ENCODE results near the gene COX6B1. TPM values are rescaled to one million over a fixed set of nuclear protein-coding genes. Genes with fewer than 3 reads are reported as not detected.

COX6B1 gene
- total RNA-seq, 2 donors from 2014 or later = 331 to 427 TPM

DNA sequence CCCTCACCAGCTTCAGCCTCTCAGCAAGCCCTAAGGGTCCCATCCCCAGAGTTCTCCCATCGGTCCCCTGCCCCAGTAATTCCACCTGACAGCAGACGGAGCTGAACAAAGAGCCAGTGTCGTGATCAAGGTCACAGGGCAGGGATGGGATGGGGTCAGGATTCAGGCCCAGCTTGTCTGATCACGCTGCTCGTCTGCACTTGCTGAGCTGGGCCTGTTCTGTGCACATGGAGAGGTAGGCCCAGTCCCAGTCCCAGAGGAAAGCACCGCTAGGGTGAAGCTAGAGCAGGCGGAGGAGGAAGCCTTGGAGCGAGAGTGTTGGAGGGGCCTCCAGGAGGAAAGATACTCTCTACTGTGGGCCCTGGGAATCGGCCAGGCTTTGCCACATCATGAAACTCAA lies 26.4 kb upstream of the COX6B1 start:
- Mint-ChIP-seq H3K4me1 (no peaks in the 10 kb centered on the region), H3K27ac (peak overlapping the region; percentile 63), H3K36me3 (ENCODE audit: low read depth) (peaks cover 18% of the 10 kb centered on the region), H3K27me3 (no peaks in the 10 kb centered on the region), H3K9me3 (no peaks in the 10 kb centered on the region), H3K4me3 (no peak overlapping the region)
- ATAC-seq (replicated peaks) = no peak

DNA sequence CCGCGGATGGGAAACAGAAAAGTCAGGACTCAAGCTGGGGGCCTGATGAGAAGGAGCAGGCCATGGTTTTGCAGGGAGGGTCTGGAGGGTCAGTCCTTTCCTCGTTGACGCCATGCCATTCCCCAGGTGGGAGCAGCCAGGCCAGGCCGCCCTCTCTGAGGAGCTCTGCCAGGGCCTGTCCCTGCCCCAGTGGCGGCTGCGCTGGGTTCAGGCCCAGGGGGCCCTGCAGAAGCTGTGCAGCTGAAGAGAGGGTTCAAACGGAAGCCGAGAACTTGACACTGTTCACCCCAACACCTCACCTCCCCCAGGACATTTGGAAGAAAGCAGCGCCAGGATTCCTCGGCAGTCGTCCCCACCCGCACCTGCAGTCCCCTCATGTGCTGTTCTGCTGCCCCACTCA lies 25.4 kb upstream of the COX6B1 start:
- Mint-ChIP-seq H3K4me1 (no peaks in the 10 kb centered on the region), H3K9me3 (no peaks in the 10 kb centered on the region), H3K27me3 (no peaks in the 10 kb centered on the region), H3K36me3 (ENCODE audit: low read depth) (peaks cover 18% of the 10 kb centered on the region), H3K27ac (no peak overlapping the region), H3K4me3 (no peak overlapping the region)
- no peak for ATAC-seq (replicated peaks)

DNA sequence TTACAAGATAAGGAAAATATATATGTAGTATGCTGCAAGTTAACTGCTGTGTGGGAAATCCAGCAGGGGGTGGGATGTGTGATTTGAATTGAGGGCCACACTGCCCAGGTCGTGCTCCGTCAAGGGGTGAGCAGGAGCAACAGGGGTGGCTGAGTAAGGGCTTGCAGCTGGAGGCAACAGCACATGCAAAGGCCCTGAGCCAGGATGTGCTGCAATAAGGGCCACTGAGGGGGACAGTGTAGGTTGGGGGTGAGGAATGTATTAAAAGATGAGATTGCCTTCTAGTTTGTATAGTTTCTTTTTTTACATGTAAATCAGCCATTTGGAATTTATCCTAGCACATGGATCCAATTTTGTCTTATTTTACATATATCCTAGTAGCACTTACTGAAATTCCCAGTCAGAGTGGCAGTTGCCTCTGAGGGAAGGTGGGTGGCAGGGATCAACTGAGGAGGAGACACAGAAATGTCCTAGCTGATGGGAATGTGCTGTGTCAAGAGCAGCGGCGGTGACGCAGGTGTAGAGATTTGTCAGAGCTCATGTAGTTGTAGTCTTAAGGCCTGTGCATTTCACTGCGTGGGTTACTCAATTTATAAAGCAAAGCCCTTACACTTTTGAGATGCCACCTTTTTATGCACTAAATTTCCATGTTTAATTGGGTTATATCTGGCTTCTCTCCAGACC lies 24.7 kb upstream of the COX6B1 start:
- Mint-ChIP-seq H3K36me3 (ENCODE audit: low read depth) (peaks cover 18% of the 10 kb centered on the region), H3K4me1 (no peaks in the 10 kb centered on the region), H3K27ac (no peak overlapping the region), H3K9me3 (no peaks in the 10 kb centered on the region), H3K27me3 (no peaks in the 10 kb centered on the region), H3K4me3 (no peak overlapping the region)
- no peak for ATAC-seq (replicated peaks)

DNA sequence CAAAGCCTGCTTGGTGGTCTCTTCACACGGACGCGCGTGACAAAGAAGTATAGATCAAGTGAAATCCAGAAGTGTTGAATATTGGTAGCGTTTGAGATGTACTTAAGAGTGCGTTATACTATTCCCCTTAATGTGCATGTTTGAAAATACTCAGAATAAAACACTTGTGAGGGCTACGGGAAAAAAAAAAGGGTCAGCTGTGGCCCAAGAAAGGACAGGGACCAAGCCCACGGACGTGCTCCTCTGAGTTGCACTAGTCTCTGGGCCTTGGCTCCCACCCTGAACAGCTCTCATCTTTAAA lies 19.9 kb upstream of the COX6B1 start:
- peaks cover 10% of the 10 kb centered on the region for H3K4me1 Mint-ChIP-seq
- peak overlapping the region; percentile 91 for H3K4me3 Mint-ChIP-seq
- peaks cover 39% of the 10 kb centered on the region for H3K36me3 Mint-ChIP-seq (ENCODE audit: low read depth)
- H3K9me3 Mint-ChIP-seq = no peaks in the 10 kb centered on the region
- no peak for ATAC-seq (replicated peaks)
- H3K27ac Mint-ChIP-seq = peak overlapping the region; percentile 97
- no peaks in the 10 kb centered on the region for H3K27me3 Mint-ChIP-seq

DNA sequence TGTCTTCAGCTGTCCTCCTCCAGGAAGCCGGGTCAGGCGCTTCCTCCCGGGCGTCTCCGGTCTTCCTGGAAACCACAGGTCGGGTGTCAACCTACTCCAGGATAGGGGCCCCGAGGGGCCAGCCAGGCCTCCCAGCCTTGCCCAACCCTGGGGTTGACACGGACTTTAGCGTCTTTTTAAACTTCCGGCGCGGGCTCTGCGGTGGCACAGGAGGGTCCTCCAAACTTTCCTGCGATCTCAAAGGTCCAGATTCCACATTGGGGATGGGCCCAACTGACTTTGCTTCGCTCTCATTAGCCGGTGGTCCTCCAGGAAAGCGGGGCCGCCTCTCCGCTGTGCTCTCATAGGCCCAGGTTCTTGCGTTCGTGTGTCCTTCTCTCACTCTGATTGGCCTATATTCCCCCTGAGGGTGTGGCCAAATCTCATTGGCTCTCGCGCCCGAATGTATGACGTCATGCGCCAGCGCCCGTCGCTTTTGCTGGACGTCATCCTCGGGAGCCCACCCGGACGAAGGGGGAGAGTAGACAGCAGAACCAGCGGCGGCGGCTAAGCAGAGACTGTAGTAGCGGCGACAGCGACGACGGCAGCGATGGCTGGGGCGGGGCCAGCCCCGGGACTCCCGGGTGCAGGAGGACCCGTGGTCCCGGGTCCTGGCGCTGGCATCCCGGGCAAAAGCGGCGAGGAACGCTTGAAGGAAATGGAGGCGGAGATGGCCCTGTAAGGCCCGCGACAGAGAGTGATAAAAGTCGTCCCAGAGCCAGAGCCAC lies 19.4 kb upstream of the COX6B1 start, which contains the start of gene RBM42:
Gene RBM42, plus strand, starts transcription at position 472 of the 767 bp plus-strand sequence. Its CDS starts 118 bp downstream, at position 590.
- H3K27me3 Mint-ChIP-seq = no peaks in the 10 kb centered on the region
- peaks cover 45% of the 10 kb centered on the region for H3K36me3 Mint-ChIP-seq (ENCODE audit: low read depth)
- peaks cover 10% of the 10 kb centered on the region for H3K4me1 Mint-ChIP-seq
- peak within 1 kb of the TSS; percentile 97 for H3K27ac Mint-ChIP-seq
- peak; percentile 100 for ATAC-seq (replicated peaks)
- H3K9me3 Mint-ChIP-seq = no peaks in the 10 kb centered on the region
- peak within 1 kb of the TSS; percentile 91 for H3K4me3 Mint-ChIP-seq

DNA sequence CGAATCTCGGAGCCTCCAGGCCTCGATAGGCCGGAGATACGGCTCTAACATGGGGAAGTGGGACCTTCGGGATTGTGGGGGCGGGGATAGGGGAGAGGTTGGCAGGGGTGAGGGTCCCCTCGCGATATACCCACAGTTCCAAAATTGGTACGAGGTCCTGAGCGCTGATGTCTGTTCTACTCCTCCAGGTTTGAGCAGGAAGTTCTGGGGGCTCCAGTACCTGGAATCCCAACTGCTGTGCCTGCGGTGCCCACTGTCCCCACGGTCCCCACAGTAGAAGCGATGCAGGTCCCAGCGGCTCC lies 18.8 kb upstream of the COX6B1 start:
- peak overlapping the region; percentile 97 for H3K27ac Mint-ChIP-seq

DNA sequence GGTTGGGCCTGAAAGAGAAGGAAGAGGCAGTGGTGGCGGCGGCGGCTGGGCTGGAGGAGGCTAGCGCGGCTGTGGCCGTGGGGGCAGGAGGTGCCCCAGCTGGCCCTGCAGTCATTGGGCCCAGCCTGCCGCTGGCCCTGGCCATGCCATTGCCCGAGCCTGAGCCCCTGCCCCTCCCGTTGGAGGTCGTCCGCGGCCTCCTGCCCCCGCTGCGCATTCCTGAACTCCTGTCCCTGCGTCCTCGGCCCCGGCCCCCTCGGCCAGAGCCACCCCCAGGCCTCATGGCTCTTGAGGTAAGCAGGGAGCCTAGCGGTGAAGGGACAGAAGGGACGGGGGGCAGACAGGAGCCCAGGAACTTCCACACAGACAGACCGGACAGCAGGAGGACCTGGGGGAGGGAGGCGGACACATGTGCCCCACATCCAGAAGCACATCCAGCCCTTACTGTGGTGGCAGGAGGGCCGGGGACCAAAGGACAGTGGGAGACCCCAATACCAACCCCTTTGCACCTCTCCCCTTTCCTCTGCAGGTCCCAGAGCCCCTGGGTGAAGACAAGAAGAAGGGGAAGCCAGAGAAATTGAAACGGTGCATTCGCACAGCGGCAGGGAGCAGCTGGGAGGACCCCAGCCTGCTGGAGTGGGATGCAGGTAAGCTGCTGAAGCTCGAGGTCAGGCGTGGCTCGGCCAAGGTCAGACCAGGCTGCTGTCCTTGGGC lies 14.2 kb upstream of the COX6B1 start:
- Mint-ChIP-seq H3K27ac (no peak overlapping the region), H3K4me3 (no peak overlapping the region), H3K4me1 (peaks cover 6% of the 10 kb centered on the region), H3K36me3 (ENCODE audit: low read depth) (peaks cover 87% of the 10 kb centered on the region), H3K9me3 (no peaks in the 10 kb centered on the region), H3K27me3 (no peaks in the 10 kb centered on the region)
- no peak for ATAC-seq (replicated peaks)

More for the DNA sequence above, 18.8 kb upstream of the COX6B1 start:
- Mint-ChIP-seq H3K4me1 (peaks cover 10% of the 10 kb centered on the region), H3K9me3 (no peaks in the 10 kb centered on the region), H3K4me3 (peak overlapping the region; percentile 91), H3K36me3 (ENCODE audit: low read depth) (peaks cover 50% of the 10 kb centered on the region), H3K27me3 (no peaks in the 10 kb centered on the region)
- ATAC-seq (replicated peaks) = no peak

DNA sequence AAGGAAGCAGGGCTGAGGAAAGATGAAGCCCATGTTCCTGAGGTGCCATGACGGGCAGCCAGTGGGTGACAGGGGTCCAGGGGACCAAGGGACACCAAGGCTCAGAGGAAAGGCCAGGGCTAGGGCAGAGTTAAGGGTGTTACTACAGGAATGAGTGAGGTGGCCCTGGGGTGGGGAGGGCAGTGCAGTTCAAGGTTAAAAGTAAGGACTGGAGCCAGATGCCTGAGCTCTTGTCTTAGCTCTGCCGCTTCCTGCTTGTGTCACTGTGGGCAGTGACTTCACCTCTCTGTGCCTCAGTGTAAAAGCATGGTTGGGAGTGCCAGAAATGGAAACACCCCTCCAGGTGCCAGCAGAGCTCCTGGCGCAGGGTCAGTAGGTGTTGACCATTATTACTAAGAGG lies 11.5 kb upstream of the COX6B1 start:
- H3K27me3 Mint-ChIP-seq = no peaks in the 10 kb centered on the region
- ATAC-seq (replicated peaks) = peak; percentile 67
- H3K9me3 Mint-ChIP-seq = no peaks in the 10 kb centered on the region
- H3K27ac Mint-ChIP-seq = no peak overlapping the region
- H3K36me3 Mint-ChIP-seq (ENCODE audit: low read depth) = peaks cover 67% of the 10 kb centered on the region
- no peak overlapping the region for H3K4me3 Mint-ChIP-seq
- no peaks in the 10 kb centered on the region for H3K4me1 Mint-ChIP-seq

DNA sequence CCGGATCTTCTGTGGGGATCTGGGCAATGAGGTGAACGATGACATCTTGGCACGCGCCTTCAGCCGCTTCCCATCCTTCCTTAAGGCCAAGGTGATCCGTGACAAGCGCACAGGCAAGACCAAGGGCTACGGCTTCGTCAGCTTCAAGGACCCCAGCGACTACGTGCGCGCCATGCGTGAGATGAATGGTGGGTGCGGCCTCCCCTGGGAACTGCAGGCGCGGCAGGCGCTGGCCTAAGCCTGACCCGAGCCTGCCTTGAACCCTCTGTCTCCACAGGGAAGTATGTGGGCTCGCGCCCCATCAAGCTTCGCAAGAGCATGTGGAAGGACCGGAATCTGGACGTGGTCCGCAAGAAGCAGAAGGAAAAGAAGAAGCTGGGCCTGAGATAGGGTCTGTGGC lies 11.0 kb upstream of the COX6B1 start:
- ATAC-seq (replicated peaks) = no peak
- no peaks in the 10 kb centered on the region for H3K9me3 Mint-ChIP-seq
- H3K4me3 Mint-ChIP-seq = no peak overlapping the region
- H3K27ac Mint-ChIP-seq = no peak overlapping the region
- H3K36me3 Mint-ChIP-seq (ENCODE audit: low read depth) = peaks cover 62% of the 10 kb centered on the region
- no peaks in the 10 kb centered on the region for H3K4me1 Mint-ChIP-seq
- no peaks in the 10 kb centered on the region for H3K27me3 Mint-ChIP-seq

DNA sequence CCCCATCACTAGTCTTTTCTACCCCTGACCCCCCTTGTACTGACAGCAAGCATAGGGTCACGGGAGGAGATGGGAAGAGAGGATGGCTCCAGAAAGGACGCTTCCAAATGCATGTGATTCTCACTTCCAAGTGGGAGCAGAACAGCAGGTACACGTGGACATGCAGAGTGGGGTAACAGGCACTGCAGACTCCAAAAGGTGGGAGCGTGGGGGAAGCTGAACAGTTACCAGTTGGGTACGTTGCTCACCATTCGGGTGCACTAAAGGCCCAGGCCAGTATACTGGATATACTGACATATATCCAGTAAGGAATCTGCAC lies 8.8 kb upstream of the COX6B1 start:
- H3K4me1 Mint-ChIP-seq = no peaks in the 10 kb centered on the region
- peaks cover 41% of the 10 kb centered on the region for H3K36me3 Mint-ChIP-seq (ENCODE audit: low read depth)
- no peaks in the 10 kb centered on the region for H3K9me3 Mint-ChIP-seq
- no peak for ATAC-seq (replicated peaks)
- H3K27ac Mint-ChIP-seq = no peak overlapping the region
- H3K27me3 Mint-ChIP-seq = no peaks in the 10 kb centered on the region
- no peak overlapping the region for H3K4me3 Mint-ChIP-seq

DNA sequence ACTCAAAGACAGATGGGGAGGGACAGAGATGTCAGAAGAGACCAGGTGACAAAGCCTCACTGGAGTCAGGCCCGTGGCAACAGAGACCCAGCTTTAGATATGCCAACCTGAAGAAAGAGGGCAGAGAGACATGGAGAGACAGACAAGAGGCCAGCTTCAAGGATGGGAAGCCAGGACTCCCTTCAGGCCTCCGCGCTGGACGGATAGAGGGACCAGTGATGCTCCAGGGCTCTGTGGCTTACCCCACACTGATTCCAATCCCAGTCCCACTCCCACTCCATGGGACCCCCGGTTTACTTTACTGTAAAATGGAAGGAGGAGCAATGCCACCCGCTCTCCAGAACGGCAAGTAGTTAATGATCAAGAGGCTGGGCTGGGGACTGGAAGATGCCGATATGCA lies 8.3 kb upstream of the COX6B1 start:
- H3K9me3 Mint-ChIP-seq = no peaks in the 10 kb centered on the region
- H3K27me3 Mint-ChIP-seq = no peaks in the 10 kb centered on the region
- no peak overlapping the region for H3K4me3 Mint-ChIP-seq
- ATAC-seq (replicated peaks) = no peak
- peaks cover 35% of the 10 kb centered on the region for H3K36me3 Mint-ChIP-seq (ENCODE audit: low read depth)
- no peak overlapping the region for H3K27ac Mint-ChIP-seq
- peaks cover under 1% of the 10 kb centered on the region for H3K4me1 Mint-ChIP-seq

DNA sequence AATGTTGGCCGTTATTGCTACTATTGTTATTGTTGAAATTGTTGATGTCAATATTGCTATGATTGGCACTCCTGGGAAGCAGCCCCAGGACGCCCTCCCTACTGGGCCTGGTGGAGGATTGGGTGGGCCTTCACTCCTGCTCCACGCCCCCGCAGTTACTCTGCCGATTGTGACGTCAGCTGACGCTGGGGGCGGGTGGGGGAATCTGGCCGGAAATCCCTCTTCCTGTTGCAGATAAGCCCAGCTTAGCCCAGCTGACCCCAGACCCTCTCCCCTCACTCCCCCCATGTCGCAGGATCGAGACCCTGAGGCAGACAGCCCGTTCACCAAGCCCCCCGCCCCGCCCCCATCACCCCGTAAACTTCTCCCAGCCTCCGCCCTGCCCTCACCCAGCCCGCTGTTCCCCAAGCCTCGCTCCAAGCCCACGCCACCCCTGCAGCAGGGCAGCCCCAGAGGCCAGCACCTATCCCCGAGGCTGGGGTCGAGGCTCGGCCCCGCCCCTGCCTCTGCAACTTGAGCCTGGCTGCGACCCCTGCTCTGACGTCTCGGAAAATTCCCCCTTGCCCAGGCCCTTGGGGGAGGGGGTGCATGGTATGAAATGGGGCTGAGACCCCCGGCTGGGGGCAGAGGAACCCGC lies 6.5 kb upstream of the COX6B1 start, which contains the start of gene ETV2:
Gene ETV2, plus strand, starts transcription at position 231 of the 637 bp plus-strand sequence. CDS start 716 bp downstream, outside the sequence.
- Mint-ChIP-seq H3K27ac (no peak within 1 kb of the TSS), H3K9me3 (no peaks in the 10 kb centered on the region), H3K36me3 (ENCODE audit: low read depth) (peaks cover 17% of the 10 kb centered on the region), H3K4me1 (peaks cover 6% of the 10 kb centered on the region), H3K27me3 (no peaks in the 10 kb centered on the region), H3K4me3 (peak within 1 kb of the TSS; percentile 83)
- ATAC-seq (replicated peaks) = no peak

DNA sequence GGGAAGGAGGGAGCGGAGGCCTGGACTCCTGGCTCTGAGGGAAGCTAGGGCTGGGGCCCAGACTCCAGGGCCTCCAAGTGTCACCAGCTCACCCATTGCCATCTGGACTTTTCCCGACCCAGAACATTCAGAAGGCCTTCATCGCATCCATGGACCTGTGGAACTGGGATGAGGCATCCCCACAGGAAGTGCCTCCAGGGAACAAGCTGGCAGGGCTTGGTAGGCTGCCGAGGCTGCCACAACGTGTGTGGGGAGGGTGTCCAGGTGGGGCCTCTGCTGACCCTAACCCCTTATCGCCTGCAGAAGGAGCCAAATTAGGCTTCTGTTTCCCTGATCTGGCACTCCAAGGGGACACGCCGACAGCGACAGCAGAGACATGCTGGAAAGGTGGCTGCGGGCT lies 5.8 kb upstream of the COX6B1 start:
- H3K27ac Mint-ChIP-seq = no peak overlapping the region
- peaks cover 6% of the 10 kb centered on the region for H3K4me1 Mint-ChIP-seq
- peak overlapping the region; percentile 83 for H3K4me3 Mint-ChIP-seq
- peaks cover 10% of the 10 kb centered on the region for H3K36me3 Mint-ChIP-seq (ENCODE audit: low read depth)
- H3K9me3 Mint-ChIP-seq = no peaks in the 10 kb centered on the region
- no peaks in the 10 kb centered on the region for H3K27me3 Mint-ChIP-seq
- ATAC-seq (replicated peaks) = no peak

DNA sequence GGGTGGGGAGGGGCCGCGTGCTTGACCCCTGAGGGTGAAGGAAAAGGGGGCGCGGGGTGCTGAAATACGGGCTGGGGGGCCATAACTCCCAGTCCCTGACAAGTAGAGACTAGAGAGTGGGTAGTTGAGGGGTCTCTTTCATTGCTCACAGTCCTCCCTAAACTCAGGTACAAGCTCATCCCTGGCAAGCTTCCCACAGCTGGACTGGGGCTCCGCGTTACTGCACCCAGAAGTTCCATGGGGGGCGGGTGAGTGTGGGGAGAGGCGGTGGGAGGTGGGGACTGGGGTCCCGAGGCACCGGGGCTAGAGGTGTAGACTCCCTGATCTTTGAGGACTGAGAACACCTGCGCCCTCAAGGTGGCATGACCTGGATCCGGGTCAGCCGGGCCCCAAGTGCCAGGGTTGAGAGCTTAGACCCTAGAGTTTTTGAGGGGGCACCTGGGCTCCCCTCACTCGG lies 5.3 kb upstream of the COX6B1 start:
- Mint-ChIP-seq H3K4me1 (peaks cover 6% of the 10 kb centered on the region), H3K27me3 (no peaks in the 10 kb centered on the region), H3K9me3 (no peaks in the 10 kb centered on the region), H3K36me3 (ENCODE audit: low read depth) (peaks cover 6% of the 10 kb centered on the region), H3K4me3 (peak overlapping the region; percentile 83), H3K27ac (no peak overlapping the region)
- ATAC-seq (replicated peaks) = no peak

Measured in activated T-helper 17 cell treated with anti-CD3 and anti-CD28 coated beads, Interleukin-2, amount 50 U/mL, for 72 hours (primary cell).